K562 (cell line): ENCODE results near the gene NUP205.

ENCODE experiments used
- THAP12 ChIP-seq: fragments of 250-450 bp; sonication (Bioruptor Pico); IDR thresholded peaks from 2 replicates; pipeline ENCODE4 v1.9.0; 2021; ENCODE audit warnings: mild to moderate bottlenecking, inconsistent platforms
- ZNF407 ChIP-seq: fragments of 450-650 bp; IDR thresholded peaks from 2 replicates; pipeline ENCODE4 v1.6.1; 2016; ENCODE audit warnings: low read depth

- no peak for TF ChIP-seq ZNF407
- no peak for TF ChIP-seq THAP12 (CRISPR knock-in tag)
Measured at GRCh38 chr7:135620980-135621850, 63.5 kb downstream of the NUP205 start.
